Measurements from ENCODE around the gene C15orf39. TPM values are rescaled to one million over a fixed set of nuclear protein-coding genes. Genes with fewer than 3 reads are reported as not detected.

Gene C15orf39
- 77.2 and 86.5 TPM in 2 replicates for total RNA-seq (2022)
- Bru-seq, nascent RNA, result percentile 84 among the genes with signal in this experiment
- BruChase-seq, experiment 1, labeled RNA remaining after a 6-hour chase, result percentile 82 among the genes with signal in this experiment
- BruChase-seq, experiment 2, labeled RNA remaining after a 2-hour chase, result percentile 87 among the genes with signal in this experiment
- long read RNA-seq, full-length matches to known transcripts, result 20 of 38 reads
- long read RNA-seq, partial matches to known transcripts, result 14 of 38 reads
- long read RNA-seq, other reads (novel, unspliced or antisense), result 4 of 38 reads

- peak; percentile 86 for DNase-seq
- CTCF ChIA-PET, result interaction anchor here (0.6 to 4.0 kb wide), 19 partner anchors 13 to 354 kb away, joined by 3 to 76 read pairs (median 5); partner anchors contain the start of gene PPCDC
- intact Hi-C loops (cut with micrococcal nuclease; ENCODE audit: unreplicated experiment), result loop anchor here (1.0 to 10.0 kb wide), 2 partner anchors 47 to 97 kb away; no protein-coding TSS in a partner anchor
- H3K36me3 Mint-ChIP-seq (ENCODE audit: insufficient read depth, unreplicated experiment), result peaks cover 64% of the 10 kb centered on the region
- H3K9me3 Mint-ChIP-seq (ENCODE audit: low read depth, unreplicated experiment), result no peaks in the 10 kb centered on the region
- TF ChIP-seq, protein P1, sequence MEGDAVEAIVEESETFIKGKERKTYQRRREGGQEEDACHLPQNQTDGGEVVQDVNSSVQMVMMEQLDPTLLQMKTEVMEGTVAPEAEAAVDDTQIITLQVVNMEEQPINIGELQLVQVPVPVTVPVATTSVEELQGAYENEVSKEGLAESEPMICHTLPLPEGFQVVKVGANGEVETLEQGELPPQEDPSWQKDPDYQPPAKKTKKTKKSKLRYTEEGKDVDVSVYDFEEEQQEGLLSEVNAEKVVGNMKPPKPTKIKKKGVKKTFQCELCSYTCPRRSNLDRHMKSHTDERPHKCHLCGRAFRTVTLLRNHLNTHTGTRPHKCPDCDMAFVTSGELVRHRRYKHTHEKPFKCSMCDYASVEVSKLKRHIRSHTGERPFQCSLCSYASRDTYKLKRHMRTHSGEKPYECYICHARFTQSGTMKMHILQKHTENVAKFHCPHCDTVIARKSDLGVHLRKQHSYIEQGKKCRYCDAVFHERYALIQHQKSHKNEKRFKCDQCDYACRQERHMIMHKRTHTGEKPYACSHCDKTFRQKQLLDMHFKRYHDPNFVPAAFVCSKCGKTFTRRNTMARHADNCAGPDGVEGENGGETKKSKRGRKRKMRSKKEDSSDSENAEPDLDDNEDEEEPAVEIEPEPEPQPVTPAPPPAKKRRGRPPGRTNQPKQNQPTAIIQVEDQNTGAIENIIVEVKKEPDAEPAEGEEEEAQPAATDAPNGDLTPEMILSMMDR (IDR thresholded peaks at IDR 0.05; ENCODE audit: unreplicated experiment), result peak; percentile 92
- peak within 1 kb of the TSS; percentile 94 for H3K4me3 Mint-ChIP-seq (ENCODE audit: low read depth, unreplicated experiment)
- TSS peak; percentile 5 for BruUV-seq (replicated peaks)
- no peaks in the 10 kb centered on the region for H3K27me3 Mint-ChIP-seq (ENCODE audit: unreplicated experiment)
- H3K4me1 Mint-ChIP-seq (ENCODE audit: low read depth, unreplicated experiment), result peaks cover 54% of the 10 kb centered on the region
- H3K27ac Mint-ChIP-seq (ENCODE audit: unreplicated experiment), result peak within 1 kb of the TSS; percentile 79
Observed at GRCh38 chr15:75201616-75202250, at the start of gene C15orf39. Gene C15orf39, plus strand, starts transcription at chr15:75201882. Its CDS starts 4,167 bp downstream, at chr15:75206049.

DNA sequence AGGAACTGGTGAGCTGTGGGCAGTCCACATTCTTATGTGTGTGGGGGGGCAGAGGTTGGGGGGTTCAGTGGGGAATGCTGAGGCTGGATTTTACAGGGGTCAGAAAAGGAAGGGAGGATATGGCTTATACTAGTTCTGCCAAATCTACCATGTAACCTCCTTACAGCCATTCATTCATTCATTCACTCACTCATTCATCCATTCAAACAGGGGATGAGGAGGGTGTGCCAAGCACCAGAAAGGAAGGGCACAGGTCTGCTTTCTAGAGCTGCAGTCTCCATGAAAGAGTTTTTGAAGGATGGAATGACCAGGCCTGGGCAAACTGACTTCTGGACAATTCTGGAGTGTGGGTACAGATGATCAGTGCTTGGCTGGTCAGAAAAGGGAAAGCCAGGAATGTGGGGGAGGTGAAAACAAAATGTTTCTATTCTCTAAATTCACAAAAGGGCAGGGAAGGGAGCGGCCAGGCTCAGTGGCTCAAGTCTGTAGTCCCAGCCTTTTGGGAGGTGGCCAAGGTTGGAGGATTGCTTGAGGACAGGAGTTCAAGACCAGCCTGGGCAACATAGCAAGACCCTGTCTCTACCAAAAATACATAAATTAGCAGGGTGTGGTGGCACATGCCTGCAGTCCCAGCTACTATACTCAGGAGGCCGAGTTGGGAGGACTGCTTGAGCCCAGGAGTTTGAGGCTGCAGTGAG lies 49.2 kb upstream of the C15orf39 start:
- TF ChIP-seq, protein P1 (IDR thresholded peaks at IDR 0.05; ENCODE audit: unreplicated experiment), result no peak
- H3K27me3 Mint-ChIP-seq (ENCODE audit: unreplicated experiment), result no peaks in the 10 kb centered on the region
- no TSS peak for BruUV-seq (replicated peaks)
- intact Hi-C loops (cut with micrococcal nuclease; ENCODE audit: unreplicated experiment), result loop anchor here (10.0 kb wide), 1 partner anchor 52 kb away; the partner anchor contains the start of gene C15orf39
- H3K9me3 Mint-ChIP-seq (ENCODE audit: low read depth, unreplicated experiment), result no peaks in the 10 kb centered on the region
- H3K27ac Mint-ChIP-seq (ENCODE audit: unreplicated experiment), result no peak overlapping the region
- peaks cover 8% of the 10 kb centered on the region for H3K36me3 Mint-ChIP-seq (ENCODE audit: insufficient read depth, unreplicated experiment)
- no peak overlapping the region for H3K4me3 Mint-ChIP-seq (ENCODE audit: low read depth, unreplicated experiment)
- peaks cover 23% of the 10 kb centered on the region for H3K4me1 Mint-ChIP-seq (ENCODE audit: low read depth, unreplicated experiment)
- no peak for DNase-seq
- CTCF ChIA-PET, result no interaction called here

- Mint-ChIP-seq H3K27ac (ENCODE audit: unreplicated experiment) (no peak overlapping the region), H3K9me3 (ENCODE audit: low read depth, unreplicated experiment) (no peaks in the 10 kb centered on the region), H3K27me3 (ENCODE audit: unreplicated experiment) (no peaks in the 10 kb centered on the region), H3K36me3 (ENCODE audit: insufficient read depth, unreplicated experiment) (peaks cover 8% of the 10 kb centered on the region), H3K4me1 (ENCODE audit: low read depth, unreplicated experiment) (peaks cover 23% of the 10 kb centered on the region), H3K4me3 (ENCODE audit: low read depth, unreplicated experiment) (no peak overlapping the region)
- CTCF ChIA-PET, result no interaction called here
- BruUV-seq (replicated peaks), result no TSS peak
- TF ChIP-seq, protein P1 (IDR thresholded peaks at IDR 0.05; ENCODE audit: unreplicated experiment), result no peak
- DNase-seq, result no peak
- intact Hi-C loops (cut with micrococcal nuclease; ENCODE audit: unreplicated experiment), result loop anchor here (10.0 kb wide), 1 partner anchor 52 kb away; the partner anchor contains the start of gene C15orf39
Observed at GRCh38 chr15:75153087-75153486, 48.6 kb upstream of the C15orf39 start.

DNA sequence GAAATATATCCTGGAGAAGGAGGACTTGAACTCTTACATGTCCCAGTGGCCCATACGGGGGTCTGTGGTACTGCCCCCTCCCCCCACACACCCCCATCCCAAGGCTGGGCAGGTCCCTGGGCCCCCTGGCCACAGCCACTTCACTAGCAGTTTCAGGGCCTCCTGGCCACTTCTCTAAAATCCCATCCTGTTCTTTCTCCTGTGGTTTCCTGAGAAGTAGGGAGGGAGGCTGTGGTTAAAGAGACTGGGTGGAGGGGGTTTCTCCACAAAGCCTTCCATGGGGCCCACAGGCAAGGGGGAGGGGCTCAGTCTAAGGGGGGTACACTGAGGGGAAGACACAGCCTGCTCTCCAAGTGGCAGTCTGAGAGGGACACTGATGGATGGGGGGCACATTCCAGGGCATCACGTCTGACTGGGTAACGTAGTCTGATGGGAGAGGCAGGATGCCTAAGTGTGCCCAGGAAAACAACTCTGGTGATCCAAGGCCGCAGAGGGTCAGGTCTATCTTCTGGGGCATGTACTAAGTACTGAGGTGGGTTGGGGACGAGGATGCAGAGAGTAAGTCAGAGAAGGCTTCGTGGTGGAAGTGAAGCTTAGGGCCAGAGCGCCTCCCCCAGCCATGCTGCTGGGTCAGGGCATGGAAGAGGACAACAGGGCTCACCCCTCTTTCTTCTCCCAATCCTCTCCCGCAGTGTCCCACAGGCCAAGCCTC lies 48.0 kb upstream of the C15orf39 start:
- Mint-ChIP-seq H3K27ac (ENCODE audit: unreplicated experiment) (peak overlapping the region; percentile 40), H3K9me3 (ENCODE audit: low read depth, unreplicated experiment) (no peaks in the 10 kb centered on the region), H3K36me3 (ENCODE audit: insufficient read depth, unreplicated experiment) (peaks cover 8% of the 10 kb centered on the region), H3K27me3 (ENCODE audit: unreplicated experiment) (no peaks in the 10 kb centered on the region), H3K4me3 (ENCODE audit: low read depth, unreplicated experiment) (no peak overlapping the region), H3K4me1 (ENCODE audit: low read depth, unreplicated experiment) (peaks cover 23% of the 10 kb centered on the region)
- BruUV-seq (replicated peaks), result no TSS peak
- no peak for DNase-seq
- intact Hi-C loops (cut with micrococcal nuclease; ENCODE audit: unreplicated experiment), result loop anchor here (10.0 kb wide), 1 partner anchor 51 kb away; the partner anchor contains the start of gene C15orf39
- CTCF ChIA-PET, result interaction anchor here (0.5 kb wide), 1 partner anchor 20 kb away, joined by 3 read pairs; no protein-coding TSS in a partner anchor
- TF ChIP-seq, protein P1 (IDR thresholded peaks at IDR 0.05; ENCODE audit: unreplicated experiment), result no peak

All from Calu3 (cell line).